HEK293T (cell line): ENCODE data around the gene SLC9A7.
"Not testable (repeated sequence)": the region's sequence is repeated elsewhere in the genome, so short reads cannot be mapped to it uniquely, and the experiment has no call there.

Experiments
- CTCF ChIA-PET: fragments of 350-600 bp; formaldehyde crosslinking; extraction: SDS; loops from one replicate; lab custom pipeline; 2021; ENCODE audit warnings: antibody characterized with exemption, inconsistent platforms; lab: Yijun Ruan, JAX
- POLR2A ChIA-PET: fragments of 350-600 bp; formaldehyde crosslinking; extraction: SDS; loops from one replicate; lab custom pipeline; 2020; ENCODE audit warnings: antibody characterized with exemption, inconsistent platforms; lab: Yijun Ruan, JAX
- DNase-seq: peaks from one replicate; pipeline ENCODE4 v3.0.0; 2012; ENCODE audit warnings: mixed read lengths; ENCODE audit errors: extremely low spot score
- ARNT ChIP-seq: fragments of 450-650 bp; IDR thresholded peaks from 2 replicates; pipeline ENCODE4 v1.6.1; 2017; ENCODE audit warnings: mild to moderate bottlenecking
- BHLHE40 ChIP-seq: fragments of 450-650 bp; IDR thresholded peaks from 2 replicates; pipeline ENCODE4 v1.6.1; 2016; ENCODE audit warnings: mild to moderate bottlenecking, moderate library complexity, borderline replicate concordance
- CTBP1 ChIP-seq: fragments of 450-650 bp; IDR thresholded peaks from 2 replicates; pipeline ENCODE4 v1.6.1; 2016; ENCODE audit warnings: borderline replicate concordance
- ELF4 ChIP-seq: fragments of 450-650 bp; IDR thresholded peaks from 2 replicates; pipeline ENCODE4 v1.6.1; 2017; ENCODE audit warnings: antibody characterized with exemption
- FOXA1 ChIP-seq: fragments of 450-650 bp; IDR thresholded peaks from 2 replicates; pipeline ENCODE4 v1.6.1; 2016; ENCODE audit warnings: mild to moderate bottlenecking
- FOXK2 ChIP-seq: fragments of 450-650 bp; IDR thresholded peaks from 2 replicates; pipeline ENCODE4 v1.6.1; 2016; ENCODE audit warnings: mild to moderate bottlenecking
- FOXM1 ChIP-seq: fragments of 450-650 bp; IDR thresholded peaks from 2 replicates; pipeline ENCODE4 v1.6.1; 2017; ENCODE audit warnings: mild to moderate bottlenecking, borderline replicate concordance
- HDGF ChIP-seq: fragments of 450-650 bp; IDR thresholded peaks from 2 replicates; pipeline ENCODE4 v1.6.1; 2017; ENCODE audit warnings: antibody characterized with exemption, borderline replicate concordance
- L3MBTL2 ChIP-seq: fragments of 450-650 bp; conservative IDR thresholded peaks from 2 replicates; pipeline ENCODE4 v1.6.1; 2016; ENCODE audit warnings: mild to moderate bottlenecking
- LEF1 ChIP-seq: fragments of 450-650 bp; IDR thresholded peaks from 2 replicates; pipeline ENCODE4 v1.6.1; 2017; ENCODE audit warnings: mild to moderate bottlenecking, borderline replicate concordance
- NFRKB ChIP-seq: fragments of 450-650 bp; IDR thresholded peaks from 2 replicates; pipeline ENCODE4 v1.6.1; 2016; ENCODE audit warnings: mild to moderate bottlenecking, moderate library complexity
- SP1 ChIP-seq: fragments of 450-650 bp; IDR thresholded peaks from 2 replicates; pipeline ENCODE4 v1.6.1; 2017
- SUZ12 ChIP-seq: fragments of 450-650 bp; IDR thresholded peaks from 2 replicates; pipeline ENCODE4 v1.6.1; 2016; ENCODE audit warnings: mild to moderate bottlenecking
- TARDBP ChIP-seq: fragments of 450-650 bp; IDR thresholded peaks from 2 replicates; pipeline ENCODE4 v1.6.1; 2016
- ZNF384 ChIP-seq: fragments of 450-650 bp; IDR thresholded peaks from 2 replicates; pipeline ENCODE4 v1.6.1; 2016
- TF ChIP-seq, protein P1 (sequence below): fragments of 450-650 bp; IDR thresholded peaks from 2 replicates; pipeline ENCODE4 v1.6.1; 2016

SLC9A7 gene

DNA sequence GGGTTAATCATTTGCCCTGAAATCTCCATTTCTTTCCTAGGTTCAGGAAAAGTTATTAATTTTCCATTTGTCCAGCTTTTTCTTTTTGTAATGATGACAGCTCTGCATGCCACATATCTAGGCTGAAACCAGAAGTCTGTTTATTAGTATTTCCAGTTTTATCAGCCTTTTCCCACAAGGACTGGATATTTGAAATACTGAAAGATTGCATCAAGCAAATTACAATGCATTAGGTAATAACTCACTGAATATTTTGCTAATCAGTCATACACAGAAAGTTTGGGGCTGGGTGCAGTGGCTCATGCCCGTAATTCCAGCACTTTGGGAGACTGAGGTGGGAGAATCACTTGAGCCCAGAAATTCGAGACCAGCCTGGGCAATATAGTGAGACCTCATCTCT lies 21.5 kb downstream of the SLC9A7 start:
- DNase-seq = no peak
- POLR2A ChIA-PET = no interaction called here
- no peak for TF ChIP-seq TARDBP
- no peak for TF ChIP-seq FOXA1
- TF ChIP-seq L3MBTL2 = no peak
- no peak for TF ChIP-seq FOXM1
- TF ChIP-seq, protein P1, sequence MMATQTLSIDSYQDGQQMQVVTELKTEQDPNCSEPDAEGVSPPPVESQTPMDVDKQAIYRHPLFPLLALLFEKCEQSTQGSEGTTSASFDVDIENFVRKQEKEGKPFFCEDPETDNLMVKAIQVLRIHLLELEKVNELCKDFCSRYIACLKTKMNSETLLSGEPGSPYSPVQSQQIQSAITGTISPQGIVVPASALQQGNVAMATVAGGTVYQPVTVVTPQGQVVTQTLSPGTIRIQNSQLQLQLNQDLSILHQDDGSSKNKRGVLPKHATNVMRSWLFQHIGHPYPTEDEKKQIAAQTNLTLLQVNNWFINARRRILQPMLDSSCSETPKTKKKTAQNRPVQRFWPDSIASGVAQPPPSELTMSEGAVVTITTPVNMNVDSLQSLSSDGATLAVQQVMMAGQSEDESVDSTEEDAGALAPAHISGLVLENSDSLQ = no peak
- no peak for TF ChIP-seq BHLHE40
- TF ChIP-seq SP1 = no peak
- no peak for TF ChIP-seq ELF4
- TF ChIP-seq ARNT = no peak
- no peak for TF ChIP-seq SUZ12
- TF ChIP-seq LEF1 = no peak
- no peak for TF ChIP-seq CTBP1
- no peak for TF ChIP-seq ZNF384
- no peak for TF ChIP-seq HDGF
- CTCF ChIA-PET = no interaction called here

DNA sequence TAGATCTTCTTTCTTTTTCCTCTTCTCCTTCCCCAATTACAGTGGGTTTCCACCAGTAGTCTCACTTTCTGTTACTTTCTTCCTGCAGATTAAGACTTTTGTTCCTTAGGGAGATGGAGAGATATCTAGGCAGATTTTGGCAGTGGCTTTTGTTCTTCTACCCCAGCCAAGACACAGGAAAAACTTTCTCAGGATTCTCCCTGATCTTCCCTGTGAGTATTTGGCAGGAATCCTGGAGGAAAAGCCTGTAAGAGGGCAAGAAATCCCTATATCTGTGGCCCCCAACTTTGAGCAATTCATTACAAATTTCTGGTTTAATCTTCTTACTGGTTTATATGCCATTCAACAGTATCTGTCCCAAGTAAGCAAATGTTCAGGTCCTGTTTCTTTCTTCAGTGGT lies 21.9 kb downstream of the SLC9A7 start:
- POLR2A ChIA-PET = no interaction called here
- DNase-seq = no peak
- CTCF ChIA-PET = no interaction called here
- TF ChIP-seq ELF4 (no peak), SUZ12 (no peak), LEF1 (no peak), CTBP1 (no peak), BHLHE40 (no peak), L3MBTL2 (no peak), HDGF (no peak), FOXA1 (no peak), ARNT (no peak), FOXM1 (no peak), ZNF384 (no peak), FOXK2 (no peak)
- TF ChIP-seq, protein P1 = no peak

DNA sequence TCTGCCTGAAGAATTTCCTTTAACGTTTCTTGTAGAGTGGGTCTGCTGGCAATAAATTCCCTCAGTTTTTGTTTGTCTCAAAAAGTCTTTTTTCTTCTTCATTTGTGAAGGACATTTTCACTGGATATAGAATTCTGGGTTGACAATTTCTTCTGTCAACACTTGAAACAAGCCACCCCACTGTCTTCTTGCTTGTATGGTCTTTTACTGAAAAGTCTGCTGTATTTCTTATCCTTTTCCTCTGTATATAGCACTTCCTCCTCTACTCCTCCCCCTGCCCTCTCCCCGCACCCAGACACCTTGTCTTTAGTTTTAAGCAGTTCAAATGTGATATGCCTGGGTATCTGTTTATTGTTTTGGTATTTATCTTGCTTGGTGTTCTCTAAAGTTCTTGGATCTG lies 23.3 kb downstream of the SLC9A7 start:
- no peak for DNase-seq
- TF ChIP-seq SUZ12 (no peak), ZNF384 (no peak), NFRKB (no peak), CTBP1 (no peak), ARNT (no peak), FOXK2 (no peak), BHLHE40 (no peak), SP1 (no peak), ELF4 (no peak), HDGF (no peak), FOXM1 (no peak), TARDBP (no peak), LEF1 (no peak), FOXA1 (no peak), L3MBTL2 (no peak)
- TF ChIP-seq, protein P1 = no peak
- ChIA-PET POLR2A (no interaction called here), CTCF (no interaction called here)

DNA sequence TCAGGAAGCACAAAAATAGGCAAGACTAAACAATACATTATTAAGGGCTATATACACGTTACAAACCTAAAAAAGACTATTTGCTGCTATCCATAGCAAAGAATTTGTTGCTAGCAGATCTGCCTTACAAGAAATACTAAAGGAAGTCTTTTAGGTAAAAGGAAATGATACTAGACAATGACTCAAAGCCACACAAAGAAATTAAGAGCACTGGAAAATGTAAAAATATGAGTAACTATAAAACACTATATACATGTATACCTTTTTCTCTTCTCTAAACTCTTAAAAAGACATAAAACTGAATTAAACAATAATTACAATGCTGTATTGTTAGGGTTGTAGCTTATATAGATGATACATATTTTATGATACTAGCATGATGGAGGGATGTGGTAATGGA lies 25.7 kb downstream of the SLC9A7 start:
- TF ChIP-seq ELF4 (no peak), FOXM1 (no peak), CTBP1 (no peak), ARNT (no peak), L3MBTL2 (no peak), HDGF (no peak), SP1 (no peak), FOXK2 (no peak), TARDBP (no peak), NFRKB (no peak), FOXA1 (no peak), ZNF384 (no peak), BHLHE40 (no peak), LEF1 (no peak)
- TF ChIP-seq, protein P1 = no peak
- no peak for DNase-seq
- ChIA-PET CTCF (no interaction called here), POLR2A (no interaction called here)

DNA sequence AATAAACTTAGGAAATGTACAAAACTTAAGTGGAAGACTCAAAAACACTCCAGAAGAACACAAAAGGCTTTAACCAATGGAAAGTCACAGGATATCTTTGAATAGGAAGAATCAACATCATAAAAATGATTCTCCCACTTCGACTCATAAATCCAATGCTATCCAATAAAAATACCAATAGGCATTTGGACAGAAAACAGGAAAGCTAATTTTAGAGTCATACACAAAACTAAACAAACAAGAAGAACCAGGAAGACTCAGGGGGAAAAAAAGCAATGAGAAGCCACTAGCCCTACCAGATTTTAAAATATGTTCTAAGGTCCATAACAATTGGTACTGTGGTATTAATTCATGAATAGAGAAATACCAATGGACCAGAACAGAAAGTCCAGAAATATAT lies 28.2 kb downstream of the SLC9A7 start:
- CTCF ChIA-PET = no interaction called here
- no peak for DNase-seq
- TF ChIP-seq SP1 (no peak), LEF1 (no peak), SUZ12 (no peak), CTBP1 (no peak), NFRKB (no peak), ARNT (no peak)
- TF ChIP-seq, protein P1 = no peak
- POLR2A ChIA-PET = no interaction called here

DNA sequence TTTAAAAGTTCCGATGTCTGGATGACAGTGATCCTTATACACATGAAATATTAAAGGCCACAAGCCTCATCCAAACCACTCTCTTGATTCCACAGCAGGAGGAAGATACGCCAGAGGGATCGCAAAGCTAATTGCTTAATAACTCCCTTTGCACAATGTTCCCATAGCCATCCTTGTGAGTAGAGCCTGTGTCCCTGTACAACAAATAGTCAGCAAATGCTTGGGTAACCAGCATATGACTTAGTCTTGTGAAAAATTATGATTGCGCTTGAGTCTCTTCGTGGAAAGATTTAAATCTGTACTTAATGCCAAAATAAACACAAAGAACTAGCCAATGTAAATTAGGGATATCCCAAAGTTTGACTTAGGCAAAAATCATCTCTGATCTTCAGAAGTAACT lies 31.5 kb downstream of the SLC9A7 start:
- no peak for DNase-seq
- TF ChIP-seq FOXM1 (no peak), FOXK2 (no peak), ELF4 (no peak), ZNF384 (no peak), BHLHE40 (no peak), ARNT (no peak), SP1 (no peak), CTBP1 (no peak), NFRKB (no peak), FOXA1 (no peak), HDGF (no peak), TARDBP (no peak), SUZ12 (no peak), L3MBTL2 (no peak), LEF1 (no peak)
- TF ChIP-seq, protein P1 = no peak
- ChIA-PET POLR2A (no interaction called here), CTCF (no interaction called here)

DNA sequence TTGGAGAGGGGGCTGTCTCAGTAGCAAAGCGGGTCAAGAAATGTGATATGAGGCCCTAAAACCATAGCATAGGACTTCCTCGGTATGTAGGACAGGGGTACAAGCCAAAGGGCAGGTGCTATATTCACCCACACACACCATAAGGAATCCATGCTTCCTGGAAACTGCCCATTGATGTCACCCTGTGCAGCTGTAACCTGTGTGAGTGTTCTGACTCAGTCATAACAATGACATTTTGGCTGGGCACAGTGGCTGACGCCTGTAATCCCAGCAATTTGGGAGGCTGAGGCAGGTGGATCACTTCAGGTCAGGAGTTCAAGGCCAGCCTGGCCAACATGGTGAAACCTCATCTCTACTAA lies 35.4 kb downstream of the SLC9A7 start:
- POLR2A ChIA-PET, CTCF ChIA-PET, DNase-seq: not testable (repeated sequence)
